ENCODE data around the gene ANXA6. TPM values are rescaled to one million over a fixed set of nuclear protein-coding genes. Genes with fewer than 3 reads are reported as not detected.

Gene ANXA6
- total RNA-seq, 1 donor from 2014 or later = 338 TPM

DNA sequence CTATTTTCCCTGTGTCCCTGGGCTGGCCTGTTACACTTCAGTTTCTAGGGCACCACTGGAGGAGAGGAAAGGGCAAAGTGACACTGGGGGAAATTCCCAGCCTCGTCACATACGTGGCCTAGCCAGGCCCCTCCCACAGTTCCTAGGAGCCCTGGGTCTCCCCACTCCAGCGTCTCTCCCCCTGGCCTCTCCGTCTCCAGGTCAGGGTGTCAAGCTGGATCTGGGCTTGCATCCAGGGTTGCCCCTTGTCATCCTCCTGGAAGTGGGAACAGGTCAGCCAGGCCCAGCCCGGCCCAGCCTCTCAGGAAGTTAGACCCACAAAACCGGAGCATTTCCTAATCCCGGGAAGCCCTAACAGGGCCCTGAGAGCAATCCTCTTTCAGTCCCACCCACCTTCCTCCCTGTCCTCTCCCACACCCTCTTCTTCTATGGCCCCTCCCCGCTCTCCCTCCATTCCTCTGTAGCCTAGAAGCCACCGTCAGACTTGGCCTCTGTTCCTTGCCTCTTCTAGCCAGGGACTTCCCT lies 72.0 kb downstream of the ANXA6 start:
- no peak for DNase-seq (ENCODE audit: extremely low read depth, low read depth, low spot score)

- no peak for DNase-seq (ENCODE audit: extremely low read depth, low read depth, low spot score)
These were observed 73.2 kb downstream of the ANXA6 start for GRCh38 chr5:151084363-151084762.

DNA sequence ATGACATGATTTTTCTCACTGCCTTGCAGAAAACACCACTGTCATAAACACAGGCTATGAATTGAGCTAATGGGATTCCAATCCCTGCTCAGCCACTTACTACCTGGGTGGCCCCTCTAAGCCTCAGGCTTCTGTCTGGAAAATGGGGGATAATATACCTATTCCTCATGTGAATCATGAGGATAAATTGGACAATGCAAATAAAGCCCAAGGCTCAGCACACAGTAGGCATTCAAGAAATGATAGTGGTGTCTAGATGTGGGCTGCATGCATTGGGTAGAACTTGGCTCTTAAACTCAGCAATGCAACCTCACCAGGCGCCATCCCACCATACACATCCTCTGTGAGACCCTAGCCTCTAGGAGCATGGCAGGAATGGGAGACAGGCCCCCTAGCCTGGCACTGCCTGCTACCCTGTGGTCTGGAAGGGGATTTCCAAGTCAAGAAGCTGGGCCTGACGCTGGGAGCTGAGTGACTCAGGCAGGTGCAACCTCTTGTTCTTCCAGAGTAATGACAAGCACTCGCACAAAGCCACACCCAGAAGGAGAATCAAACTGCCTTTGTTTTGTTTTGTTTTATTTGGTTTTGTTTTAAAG lies 74.4 kb downstream of the ANXA6 start:
- no peak for DNase-seq (ENCODE audit: extremely low read depth, low read depth, low spot score)

DNA sequence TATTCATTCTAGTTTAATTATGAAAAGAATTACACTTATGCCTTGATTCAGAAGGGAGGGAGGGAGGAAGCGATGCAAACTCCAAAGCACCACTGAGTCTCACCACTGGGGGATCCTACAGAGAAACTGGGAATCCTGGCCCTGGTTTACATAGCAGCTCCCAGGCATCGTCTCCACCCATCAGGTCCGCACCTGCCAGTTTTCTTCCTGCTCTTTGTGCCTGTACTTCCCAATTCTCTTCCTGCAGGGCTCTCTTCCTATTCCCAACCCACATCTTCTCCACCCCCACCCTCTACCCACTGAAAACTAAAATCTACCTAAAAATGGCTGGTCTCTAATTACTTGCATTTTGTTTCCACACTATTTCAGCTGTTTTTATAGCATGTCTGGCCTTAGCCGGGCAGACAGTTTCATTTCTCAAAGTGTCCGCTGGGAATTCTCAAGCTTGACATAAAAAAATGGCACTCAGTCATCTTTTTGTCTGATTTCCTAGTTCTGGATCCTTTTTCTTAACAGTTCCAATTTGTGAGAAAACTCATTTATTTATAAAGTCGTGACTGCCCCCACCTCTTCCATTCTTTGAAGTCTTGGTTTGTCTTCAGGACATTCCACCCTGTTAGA lies 75.2 kb downstream of the ANXA6 start:
- DNase-seq (ENCODE audit: extremely low read depth, low read depth, low spot score) = no peak

DNA sequence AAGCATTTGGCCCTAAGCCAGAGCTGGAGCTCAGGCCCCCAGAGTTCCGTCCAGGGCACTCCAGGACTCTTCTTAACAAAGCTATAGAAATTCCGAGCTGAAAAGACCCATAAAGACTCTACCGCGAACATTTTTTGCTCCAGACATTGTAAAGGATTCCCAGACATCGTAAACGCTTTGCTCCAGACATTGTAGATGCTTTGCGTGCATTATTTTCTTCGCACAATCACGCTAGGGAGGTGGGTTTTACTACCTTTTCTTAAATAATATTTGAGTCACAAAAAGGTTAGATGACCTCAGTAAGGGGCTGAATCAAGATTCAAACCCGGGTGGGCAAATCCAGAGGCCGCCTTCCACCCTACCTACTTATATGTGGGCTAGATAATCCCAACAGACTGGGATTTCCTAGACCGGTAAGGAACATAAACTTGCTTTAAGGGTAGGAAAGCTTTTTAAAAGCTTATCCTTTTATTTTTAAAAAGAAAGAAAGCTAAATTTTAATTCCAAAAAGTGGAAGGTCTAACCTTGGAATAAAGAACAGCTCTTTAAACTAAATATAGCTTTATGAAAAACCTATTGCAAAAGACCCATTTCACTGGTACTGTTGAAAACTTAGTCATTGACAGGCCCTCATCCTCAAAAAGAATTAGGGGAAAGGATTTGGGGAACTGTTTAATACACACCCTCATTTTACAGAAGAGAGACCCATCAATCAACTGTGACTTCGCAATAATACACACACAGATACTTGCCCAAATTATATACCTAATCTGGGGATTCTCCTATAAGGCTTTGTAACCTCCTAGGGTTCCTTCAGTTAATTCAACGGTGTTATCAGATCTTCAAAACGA lies 75.9 kb downstream of the ANXA6 start:
- no peak for DNase-seq (ENCODE audit: extremely low read depth, low read depth, low spot score)

DNA sequence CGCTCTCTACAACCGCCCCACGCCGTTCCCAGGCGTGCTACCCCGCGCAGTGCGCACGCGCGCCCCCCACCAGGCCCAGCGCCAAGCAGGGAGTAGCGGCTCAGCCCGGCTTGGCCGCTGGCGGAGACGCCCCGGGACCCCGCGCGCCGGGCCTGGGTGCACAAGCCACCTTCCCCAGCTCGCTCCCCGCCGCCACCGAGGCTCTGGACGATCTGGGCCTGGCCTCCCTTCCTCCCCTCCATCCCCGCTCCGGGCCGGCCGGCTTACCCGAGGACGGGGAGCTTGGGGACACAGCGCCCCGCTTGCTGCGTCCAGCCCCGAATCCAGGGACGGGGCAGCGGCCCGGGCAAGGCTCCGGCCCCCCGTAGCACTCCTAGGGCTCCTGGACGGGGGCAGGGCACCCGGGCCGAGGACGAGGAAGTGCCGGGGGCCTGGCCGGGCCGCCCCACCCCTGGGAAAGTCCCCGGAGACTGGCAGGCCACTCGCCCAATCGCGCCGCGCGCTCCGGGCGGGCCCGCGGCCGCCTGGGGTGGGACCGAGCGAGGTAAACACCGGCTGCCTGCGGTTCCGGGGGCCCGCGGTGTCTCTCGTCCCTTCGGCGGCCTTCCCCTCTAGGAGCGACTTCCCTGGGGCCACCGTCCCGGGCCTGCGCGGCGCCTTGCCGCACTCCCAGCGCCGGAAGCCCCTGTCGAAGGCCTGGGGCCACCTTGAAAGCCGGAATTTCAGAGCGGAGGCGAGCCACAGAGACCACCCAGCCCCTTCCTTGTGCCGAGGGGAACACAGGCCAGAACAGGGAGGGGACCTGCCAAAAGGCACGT lies 76.8 kb downstream of the ANXA6 start, which contains the start of gene TNIP1:
TSS of gene TNIP1 (minus strand) at position 422 of the 818 bp plus-strand sequence. CDS start 15,939 bp downstream, outside the sequence.
- no peak for DNase-seq (ENCODE audit: extremely low read depth, low read depth, low spot score)

DNA sequence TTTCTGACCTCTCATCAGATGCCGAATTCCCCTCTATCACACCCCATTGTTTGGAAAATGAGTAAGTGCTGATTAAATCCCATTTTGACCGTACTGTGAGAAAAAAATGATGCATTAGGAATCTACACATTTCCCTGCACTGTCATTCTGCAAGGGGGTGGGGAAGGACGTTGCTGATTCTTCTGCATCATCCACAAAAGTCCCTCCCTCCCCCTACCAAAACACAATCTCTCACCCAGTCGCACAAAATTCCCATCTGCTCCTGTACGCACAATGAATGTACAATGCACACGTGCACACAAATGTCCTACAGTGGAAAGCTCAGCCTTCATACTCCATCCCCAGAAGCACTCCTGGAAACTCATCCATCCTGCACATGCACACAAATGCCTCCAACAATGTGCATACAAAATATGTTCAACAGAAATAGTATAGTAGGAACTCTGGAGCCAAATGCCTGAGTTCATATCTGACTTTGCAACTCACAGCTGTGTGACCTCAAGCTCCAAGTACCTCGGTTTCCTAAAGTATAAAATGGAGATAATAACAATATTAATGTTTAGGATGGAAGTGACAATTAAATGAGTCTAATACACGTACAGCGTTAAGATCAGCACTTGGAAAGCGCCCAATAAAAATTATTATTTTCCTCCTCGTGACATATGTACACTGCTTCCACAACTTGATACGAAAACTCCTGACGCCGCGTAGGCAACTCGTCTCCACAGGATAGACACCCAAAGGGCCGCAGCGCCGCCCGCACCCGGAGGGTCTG lies 77.6 kb downstream of the ANXA6 start:
- DNase-seq (ENCODE audit: extremely low read depth, low read depth, low spot score) = no peak

DNA sequence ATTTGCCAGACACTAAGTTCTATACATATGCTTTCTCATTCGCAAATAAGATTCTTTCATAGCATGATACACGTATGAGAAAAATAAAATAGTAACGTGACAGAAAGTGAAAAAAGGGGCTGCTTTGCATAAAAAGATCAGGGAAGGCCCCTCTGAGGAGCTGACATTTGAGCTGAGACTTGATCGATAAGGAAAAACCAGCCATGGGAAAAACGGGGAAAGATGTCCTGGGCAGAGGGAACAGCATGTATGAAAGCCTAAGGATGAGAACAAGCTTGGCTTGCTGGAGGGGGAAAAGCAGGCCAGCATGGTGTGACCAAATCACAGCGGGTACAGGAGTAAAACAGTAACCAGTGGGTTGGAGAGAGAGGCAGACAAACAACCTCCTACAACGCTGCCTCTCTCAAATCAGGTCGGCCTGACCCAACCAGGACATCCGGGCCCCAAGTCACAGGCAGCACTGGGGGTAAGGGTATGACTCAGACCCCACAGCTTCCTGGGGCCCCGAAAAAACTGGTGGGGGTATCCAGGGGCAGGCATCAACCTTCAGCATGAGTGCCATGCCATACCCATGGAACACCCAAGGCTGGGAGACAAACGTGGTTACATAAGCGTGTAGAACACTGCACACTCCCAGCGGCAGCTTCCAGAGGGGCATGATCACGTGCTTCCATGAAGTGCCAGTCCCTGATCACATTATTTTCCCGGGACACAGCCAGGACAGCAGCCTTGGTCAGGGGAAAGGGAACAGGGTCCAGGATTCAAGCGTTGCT lies 78.9 kb downstream of the ANXA6 start:
- DNase-seq (ENCODE audit: extremely low read depth, low read depth, low spot score) = no peak

DNA sequence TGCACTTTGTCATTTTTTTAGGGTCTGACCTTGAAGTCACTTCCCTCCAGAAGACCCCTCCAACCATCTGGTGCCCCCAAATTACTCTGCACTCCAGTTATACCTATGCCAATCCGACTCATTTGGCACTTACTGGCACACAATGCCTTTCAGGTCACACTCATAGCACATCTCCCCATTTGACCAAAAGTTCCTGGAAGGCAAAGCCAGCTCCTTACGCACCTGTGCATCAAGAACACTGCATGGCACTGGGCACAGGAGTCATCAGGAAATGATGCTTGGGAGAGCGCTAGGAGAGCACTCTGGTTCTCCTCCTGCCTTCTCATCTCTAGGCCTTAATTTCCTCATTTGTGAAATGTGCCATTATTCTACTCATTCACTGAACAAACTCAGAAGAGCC lies 79.6 kb downstream of the ANXA6 start:
- DNase-seq (ENCODE audit: extremely low read depth, low read depth, low spot score) = no peak

- DNase-seq (ENCODE audit: extremely low read depth, low read depth, low spot score) = no peak
These were observed 80.2 kb downstream of the ANXA6 start for GRCh38 chr5:151077419-151077818.

GRCh38 chr5:151076616-151077015 lies 81.0 kb downstream of the ANXA6 start:
- no peak for DNase-seq (ENCODE audit: extremely low read depth, low read depth, low spot score)

DNA sequence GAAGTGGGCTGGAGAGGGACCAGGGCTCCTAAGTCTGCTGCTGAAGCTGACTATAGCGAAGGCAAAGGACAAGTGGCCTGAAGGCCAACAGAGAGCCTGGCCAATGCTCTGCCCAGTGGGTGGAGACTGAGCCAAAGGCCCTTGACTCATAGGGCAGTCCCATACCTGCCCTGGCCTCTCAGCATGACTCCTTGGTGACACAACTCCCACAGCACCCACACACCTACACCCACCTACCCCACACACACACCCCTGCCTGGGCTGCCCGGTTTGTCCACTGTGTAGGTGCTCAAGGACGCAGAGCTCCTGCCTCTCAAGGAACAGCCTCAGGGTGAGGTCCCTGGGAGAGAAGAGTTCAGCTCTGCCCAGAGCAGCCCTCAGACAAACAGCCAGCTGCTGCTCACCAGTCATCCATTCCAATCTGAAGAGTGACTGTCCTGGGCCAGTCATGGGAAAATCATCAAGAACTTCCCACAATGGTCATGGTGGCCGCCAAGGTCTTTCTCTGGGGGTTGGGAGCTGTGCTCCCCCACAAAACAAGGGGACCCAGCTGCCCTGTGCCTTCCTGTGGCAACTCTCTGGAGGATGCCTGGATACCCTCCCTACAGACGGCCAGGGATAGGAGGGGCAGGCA lies 81.8 kb downstream of the ANXA6 start:
- no peak for DNase-seq (ENCODE audit: extremely low read depth, low read depth, low spot score)

DNA sequence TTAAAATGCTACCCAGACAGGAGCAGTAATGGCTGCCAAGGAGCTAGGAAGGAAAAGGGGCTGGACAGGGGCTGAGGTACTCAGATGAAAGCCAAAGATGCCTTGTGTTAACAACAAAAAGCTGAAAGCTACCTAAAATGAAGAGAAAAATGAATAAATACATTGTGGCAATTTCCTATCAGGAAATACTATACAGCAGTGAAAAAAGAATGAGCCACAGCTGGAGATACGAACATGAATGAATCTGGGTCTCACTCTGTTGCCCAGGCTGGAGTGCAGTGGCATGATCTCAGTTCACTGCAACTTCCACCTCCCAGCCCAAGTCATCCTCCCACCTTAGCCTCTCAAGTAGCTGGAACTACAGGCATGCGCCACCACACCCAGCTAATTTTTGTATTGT lies 83.0 kb downstream of the ANXA6 start:
- DNase-seq (ENCODE audit: extremely low read depth, low read depth, low spot score) = no peak

- DNase-seq (ENCODE audit: extremely low read depth, low read depth, low spot score) = no peak
These were observed 84.3 kb downstream of the ANXA6 start for GRCh38 chr5:151073280-151073679.

DNA sequence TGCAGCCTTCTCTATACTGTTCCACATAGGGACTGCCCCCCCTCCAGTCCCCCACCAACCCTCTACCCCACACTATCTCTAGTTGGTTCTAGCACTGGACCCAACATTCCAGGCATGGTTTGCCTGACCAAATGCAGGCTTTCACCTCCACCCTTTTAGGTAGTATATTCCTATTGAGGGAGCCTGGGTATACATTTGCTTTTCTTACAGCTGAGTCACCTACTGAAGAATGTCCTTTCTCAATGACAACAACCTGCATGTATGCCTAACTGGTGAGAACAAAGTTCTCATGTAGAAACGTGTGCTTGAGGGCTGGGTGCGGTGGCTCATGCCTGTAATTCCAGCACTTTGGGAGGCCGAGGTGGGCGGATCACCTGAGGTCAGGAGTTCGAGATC lies 85.0 kb downstream of the ANXA6 start:
- no peak for DNase-seq (ENCODE audit: extremely low read depth, low read depth, low spot score)

DNA sequence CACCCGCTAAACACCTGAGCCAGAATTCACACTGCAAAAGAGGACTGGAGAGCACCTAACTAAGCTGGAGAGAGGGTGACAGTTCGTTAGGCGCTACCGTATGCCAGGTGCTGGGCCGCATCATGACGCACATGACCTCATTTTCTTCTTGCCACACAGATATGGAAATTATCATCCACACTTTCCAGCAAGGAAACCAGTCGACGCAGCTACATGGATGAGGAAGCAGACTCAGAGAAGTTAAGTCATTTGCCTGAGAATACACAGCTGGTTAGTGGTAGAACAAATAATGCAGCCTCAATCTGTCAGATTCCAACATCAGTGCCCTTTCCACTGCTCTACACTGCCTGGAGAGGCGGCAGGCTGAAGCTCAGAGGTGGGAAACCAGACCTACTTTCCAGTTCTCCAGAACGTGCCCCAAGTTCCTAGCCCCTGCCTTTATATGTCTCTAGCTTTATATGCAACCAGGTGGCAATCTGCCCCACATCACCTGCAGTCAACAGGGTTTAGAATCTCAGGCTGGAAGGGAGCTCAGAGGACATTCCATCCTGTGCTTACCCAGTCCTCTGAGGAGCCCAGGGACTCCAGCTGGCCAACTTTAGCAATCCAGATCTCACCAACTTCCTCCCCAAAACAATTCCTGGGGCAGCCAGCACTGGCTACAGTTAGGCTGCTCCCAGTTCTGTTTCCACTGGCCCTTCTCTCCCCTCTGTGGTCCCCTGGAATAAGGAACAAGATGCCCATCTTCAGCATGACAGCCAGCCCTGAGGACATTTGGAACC lies 85.5 kb downstream of the ANXA6 start:
- DNase-seq (ENCODE audit: extremely low read depth, low read depth, low spot score) = no peak

DNA sequence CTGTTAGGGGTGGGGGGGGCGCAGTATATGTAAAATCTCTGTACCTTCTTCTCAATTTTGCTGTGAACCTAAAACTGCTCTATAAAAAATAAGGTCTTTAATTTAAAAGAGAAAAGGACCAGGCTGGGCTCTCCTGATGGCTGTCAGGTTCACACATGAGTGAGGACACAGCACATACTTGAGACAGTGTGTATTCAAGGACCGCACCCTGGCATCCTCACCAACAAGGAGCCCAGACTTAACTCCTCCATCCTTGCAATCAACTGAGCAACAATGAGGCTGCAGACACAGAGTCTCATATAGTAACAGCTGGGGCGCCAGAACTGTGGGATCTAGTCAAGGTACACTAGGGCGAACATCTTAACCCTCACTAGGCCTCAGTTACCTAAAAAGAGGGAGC lies 86.6 kb downstream of the ANXA6 start:
- no peak for DNase-seq (ENCODE audit: extremely low read depth, low read depth, low spot score)

- no peak for DNase-seq (ENCODE audit: extremely low read depth, low read depth, low spot score)
These were observed 87.1 kb downstream of the ANXA6 start for GRCh38 chr5:151070449-151070848.

All from glomerular endothelial cell (primary cell).